Epithelial cell of proximal tubule (primary cell): ENCODE results near the gene CD164L2. TPM values are rescaled to one million over a fixed set of nuclear protein-coding genes. Genes with fewer than 3 reads are reported as not detected.

Experiments used
- DNase-seq: peaks from one replicate; pipeline ENCODE4 v3.0.0-alpha.2; 2011; ENCODE audit warnings: low read depth
- H3K4me3 ChIP-seq: 2 replicates; pipeline ENCODE4 v1.5.1; 2011; ENCODE audit warnings: low read depth, mild to moderate bottlenecking, low read length
- total RNA-seq: library from RNA; depleted of rRNA; stranded (reverse); fragments of >200 nt; gene quantifications from 2 replicates; pipeline ENCODE4 v1.2.3, GENCODE V29; 2015
- TF ChIP-seq, protein P1 (sequence below): conservative IDR thresholded peaks from 2 replicates; pipeline ENCODE4 v1.5.1; 2012; ENCODE audit warnings: low read depth, mild to moderate bottlenecking, low read length

CD164L2 gene
- total RNA-seq, 1 donor from 2014 or later, result not detected

- no peak overlapping the region for H3K4me3 ChIP-seq
- DNase-seq, result no peak
- TF ChIP-seq, protein P1, sequence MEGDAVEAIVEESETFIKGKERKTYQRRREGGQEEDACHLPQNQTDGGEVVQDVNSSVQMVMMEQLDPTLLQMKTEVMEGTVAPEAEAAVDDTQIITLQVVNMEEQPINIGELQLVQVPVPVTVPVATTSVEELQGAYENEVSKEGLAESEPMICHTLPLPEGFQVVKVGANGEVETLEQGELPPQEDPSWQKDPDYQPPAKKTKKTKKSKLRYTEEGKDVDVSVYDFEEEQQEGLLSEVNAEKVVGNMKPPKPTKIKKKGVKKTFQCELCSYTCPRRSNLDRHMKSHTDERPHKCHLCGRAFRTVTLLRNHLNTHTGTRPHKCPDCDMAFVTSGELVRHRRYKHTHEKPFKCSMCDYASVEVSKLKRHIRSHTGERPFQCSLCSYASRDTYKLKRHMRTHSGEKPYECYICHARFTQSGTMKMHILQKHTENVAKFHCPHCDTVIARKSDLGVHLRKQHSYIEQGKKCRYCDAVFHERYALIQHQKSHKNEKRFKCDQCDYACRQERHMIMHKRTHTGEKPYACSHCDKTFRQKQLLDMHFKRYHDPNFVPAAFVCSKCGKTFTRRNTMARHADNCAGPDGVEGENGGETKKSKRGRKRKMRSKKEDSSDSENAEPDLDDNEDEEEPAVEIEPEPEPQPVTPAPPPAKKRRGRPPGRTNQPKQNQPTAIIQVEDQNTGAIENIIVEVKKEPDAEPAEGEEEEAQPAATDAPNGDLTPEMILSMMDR, result no peak
These were observed 21.9 kb upstream of the CD164L2 start for GRCh38 chr1:27405074-27405473.

GRCh38 chr1:27403931-27404330, 20.8 kb upstream of the CD164L2 start:
- TF ChIP-seq, protein P1, result no peak
- DNase-seq, result no peak
- no peak overlapping the region for H3K4me3 ChIP-seq

GRCh38 chr1:27403065-27403726, 20.1 kb upstream of the CD164L2 start:
- TF ChIP-seq, protein P1, result peak; percentile 37
- DNase-seq, result no peak
- no peak overlapping the region for H3K4me3 ChIP-seq

DNA sequence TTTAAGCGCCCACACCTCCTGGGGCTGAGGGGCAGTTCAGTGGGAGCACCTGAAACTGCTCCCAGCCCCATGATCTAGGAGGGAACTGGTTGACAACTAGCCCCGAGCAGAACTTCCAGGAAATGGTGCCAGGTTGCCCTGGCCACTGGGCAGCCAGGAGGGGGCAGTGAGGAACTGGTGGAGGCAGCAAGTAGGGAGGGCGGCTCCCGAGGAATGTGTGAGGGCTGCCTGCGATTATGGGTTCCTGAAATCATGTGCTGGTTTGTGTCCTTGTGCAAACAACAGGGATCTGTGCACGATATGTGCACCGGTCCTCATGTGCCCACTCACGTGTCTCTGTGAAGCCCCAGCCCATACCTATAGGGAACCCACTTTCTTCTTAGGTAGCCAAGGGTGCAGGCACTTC, 19.2 kb upstream of the CD164L2 start:
- no peak overlapping the region for H3K4me3 ChIP-seq
- DNase-seq, result no peak
- TF ChIP-seq, protein P1, result peak; percentile 81

- no peak for DNase-seq
- no peak overlapping the region for H3K4me3 ChIP-seq
- TF ChIP-seq, protein P1, result no peak
These were observed 17.8 kb upstream of the CD164L2 start for GRCh38 chr1:27400963-27401341.

- H3K4me3 ChIP-seq, result no peak overlapping the region
- TF ChIP-seq, protein P1, result no peak
- DNase-seq, result no peak
These were observed 17.2 kb upstream of the CD164L2 start for GRCh38 chr1:27400082-27400962.
